LNCAP (cell line): ENCODE data around the gene MSMB.

Experiments used
- TF ChIP-seq, protein P1 (sequence below): fragments of 450-650 bp; IDR thresholded peaks from 2 replicates; pipeline ENCODE4 v1.5.1; 2017; ENCODE audit warnings: mild to moderate bottlenecking

The MSMB gene

DNA sequence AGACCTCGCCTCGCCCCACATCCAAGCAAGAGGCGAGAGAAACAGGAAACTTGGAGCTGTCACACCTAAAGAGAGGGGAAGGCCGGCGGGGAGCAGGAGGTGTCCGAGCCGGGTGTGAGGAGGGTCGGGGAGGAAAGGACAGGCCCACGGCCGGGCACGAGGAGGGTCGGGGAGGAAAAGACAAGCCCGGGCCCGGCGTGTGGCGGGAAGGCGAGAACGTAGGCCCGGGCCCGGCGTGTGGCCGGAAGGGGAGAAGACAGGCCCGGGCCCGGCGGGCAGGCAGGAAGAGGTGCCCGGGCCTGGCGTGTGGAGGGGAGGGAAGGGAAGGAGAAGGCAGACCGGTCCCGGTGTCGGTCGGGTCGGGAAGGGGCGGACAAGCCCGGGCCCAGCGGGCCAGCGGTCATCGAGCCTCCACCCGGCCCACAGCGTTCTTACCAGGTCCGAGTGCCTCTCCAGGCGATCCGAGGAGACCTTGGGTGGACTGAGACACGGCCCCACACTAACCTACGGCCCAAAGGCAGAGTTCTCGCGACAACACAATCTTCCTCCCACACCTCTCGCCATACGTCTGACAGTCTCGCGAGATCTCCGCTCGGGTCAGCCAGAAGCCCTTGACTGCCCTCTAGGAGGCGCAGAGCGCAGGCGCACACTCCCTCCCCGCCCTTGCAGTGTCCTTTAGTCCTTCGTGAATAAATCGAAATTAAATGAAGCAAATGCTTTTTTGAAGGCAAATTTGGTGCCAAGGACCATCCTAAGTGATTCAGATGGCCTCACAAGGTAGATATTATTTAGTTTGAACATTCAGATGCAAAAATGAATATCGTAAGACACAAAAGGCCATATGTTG lies 15.8 kb downstream of the MSMB start, which contains the start of gene NCOA4:
Gene NCOA4, minus strand, starts transcription at position 533 of the 847 bp plus-strand sequence. CDS start 13,943 bp downstream, outside the sequence.
- TF ChIP-seq, protein P1, sequence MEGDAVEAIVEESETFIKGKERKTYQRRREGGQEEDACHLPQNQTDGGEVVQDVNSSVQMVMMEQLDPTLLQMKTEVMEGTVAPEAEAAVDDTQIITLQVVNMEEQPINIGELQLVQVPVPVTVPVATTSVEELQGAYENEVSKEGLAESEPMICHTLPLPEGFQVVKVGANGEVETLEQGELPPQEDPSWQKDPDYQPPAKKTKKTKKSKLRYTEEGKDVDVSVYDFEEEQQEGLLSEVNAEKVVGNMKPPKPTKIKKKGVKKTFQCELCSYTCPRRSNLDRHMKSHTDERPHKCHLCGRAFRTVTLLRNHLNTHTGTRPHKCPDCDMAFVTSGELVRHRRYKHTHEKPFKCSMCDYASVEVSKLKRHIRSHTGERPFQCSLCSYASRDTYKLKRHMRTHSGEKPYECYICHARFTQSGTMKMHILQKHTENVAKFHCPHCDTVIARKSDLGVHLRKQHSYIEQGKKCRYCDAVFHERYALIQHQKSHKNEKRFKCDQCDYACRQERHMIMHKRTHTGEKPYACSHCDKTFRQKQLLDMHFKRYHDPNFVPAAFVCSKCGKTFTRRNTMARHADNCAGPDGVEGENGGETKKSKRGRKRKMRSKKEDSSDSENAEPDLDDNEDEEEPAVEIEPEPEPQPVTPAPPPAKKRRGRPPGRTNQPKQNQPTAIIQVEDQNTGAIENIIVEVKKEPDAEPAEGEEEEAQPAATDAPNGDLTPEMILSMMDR: peak; percentile 71

DNA sequence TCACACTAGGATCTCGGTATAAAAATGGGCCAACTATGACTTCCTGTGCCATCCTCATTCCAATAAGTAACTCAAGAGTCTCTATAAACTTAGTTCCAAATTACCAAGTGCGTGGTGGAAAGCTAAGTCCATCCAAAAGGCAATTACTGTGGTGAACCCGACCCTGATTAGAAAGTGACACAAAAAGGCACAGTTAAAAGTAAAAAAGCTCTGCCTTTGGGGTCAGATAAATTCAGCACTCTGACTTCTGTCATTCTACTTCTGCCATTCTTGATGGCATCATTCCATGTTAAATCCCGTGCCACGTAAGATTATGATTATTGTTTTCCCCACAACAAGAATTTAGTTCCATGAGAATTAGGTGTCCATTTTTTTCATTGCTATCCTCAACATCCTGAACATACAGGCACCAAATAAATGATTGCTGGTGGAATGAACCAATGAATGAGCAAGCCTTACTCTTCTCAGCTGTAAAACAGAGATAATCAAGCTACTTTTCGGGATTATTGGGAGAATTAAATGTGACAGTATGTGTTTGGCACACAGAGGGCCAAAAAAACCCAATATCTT lies 16.5 kb downstream of the MSMB start:
- TF ChIP-seq, protein P1: no peak

DNA sequence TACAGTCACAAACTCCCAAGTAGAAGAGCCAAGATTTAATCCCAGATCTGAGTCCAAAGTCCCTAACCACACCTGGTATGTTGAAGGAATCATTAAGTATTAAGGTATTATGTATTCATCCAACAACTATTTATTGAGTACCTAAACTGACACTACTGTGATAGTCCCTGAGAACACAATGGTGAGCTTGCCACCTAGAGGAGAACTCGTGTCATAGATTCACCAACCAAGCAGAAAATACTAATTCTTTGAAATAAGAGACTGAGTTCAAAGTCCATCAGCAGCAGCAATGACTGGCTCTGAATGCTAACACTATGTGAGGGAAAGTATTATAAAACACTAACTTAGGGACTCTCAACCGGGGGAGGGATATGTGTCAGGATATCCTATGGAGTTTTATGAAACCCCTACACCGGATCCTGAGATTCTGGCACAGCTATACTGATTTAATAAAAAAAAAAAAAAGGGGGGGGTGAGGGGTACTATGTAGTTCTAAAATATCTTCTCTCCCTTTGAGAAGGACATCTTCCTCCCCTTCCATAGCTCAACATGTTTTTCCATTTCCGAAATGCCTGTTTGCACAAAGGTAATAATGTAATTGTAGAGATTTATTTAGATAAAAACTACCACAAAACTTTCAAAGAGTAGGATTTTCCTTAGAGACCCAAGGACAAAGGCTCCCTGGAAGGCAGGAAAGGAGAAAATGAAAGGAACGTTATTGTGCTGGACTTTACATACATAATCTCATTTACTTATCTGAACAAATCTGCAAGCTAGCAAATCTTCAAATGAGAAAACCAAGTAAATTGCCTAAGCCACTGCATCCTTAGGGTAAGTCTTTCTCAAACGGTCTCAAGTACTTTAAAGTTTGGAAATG lies 17.2 kb downstream of the MSMB start:
- TF ChIP-seq, protein P1: peak; percentile 74

DNA sequence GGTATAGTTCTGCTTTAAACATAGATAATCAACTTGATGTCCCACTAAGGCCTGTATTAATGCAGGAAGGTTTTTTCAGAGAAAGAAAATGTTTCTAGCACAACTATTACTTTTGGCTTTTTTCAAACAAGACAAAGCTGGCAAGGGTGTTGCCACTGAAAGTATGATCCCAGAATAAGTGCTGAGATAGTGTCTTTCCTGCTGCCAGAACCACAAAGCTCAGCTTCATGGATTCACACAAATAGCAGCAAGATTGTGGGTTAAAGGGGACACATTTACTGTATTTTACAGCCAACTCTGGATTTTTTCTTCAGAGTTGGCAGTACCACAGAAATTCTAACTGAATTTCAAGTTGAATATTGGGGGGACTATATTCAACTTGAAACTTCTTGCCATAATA lies 20.0 kb downstream of the MSMB start:
- TF ChIP-seq, protein P1: no peak

DNA sequence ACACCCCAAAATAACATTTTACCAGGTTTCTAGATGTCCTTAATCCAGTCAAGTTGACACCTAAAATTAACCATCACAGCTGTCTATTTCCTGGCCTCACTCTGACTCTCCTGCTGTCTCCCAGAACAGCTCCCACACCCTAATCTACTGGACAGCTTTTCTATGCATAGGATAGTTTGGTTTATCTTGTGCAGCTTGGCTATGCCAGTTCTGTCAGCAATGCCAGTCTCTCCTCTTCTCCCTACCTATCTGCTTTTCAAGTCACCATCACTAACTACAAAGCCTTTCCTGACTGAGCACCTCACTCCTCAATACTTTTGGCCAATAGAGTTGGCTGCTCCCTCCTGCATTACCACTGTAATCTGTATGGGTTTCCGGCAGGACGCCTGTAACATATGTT lies 20.7 kb downstream of the MSMB start:
- TF ChIP-seq, protein P1: no peak

DNA sequence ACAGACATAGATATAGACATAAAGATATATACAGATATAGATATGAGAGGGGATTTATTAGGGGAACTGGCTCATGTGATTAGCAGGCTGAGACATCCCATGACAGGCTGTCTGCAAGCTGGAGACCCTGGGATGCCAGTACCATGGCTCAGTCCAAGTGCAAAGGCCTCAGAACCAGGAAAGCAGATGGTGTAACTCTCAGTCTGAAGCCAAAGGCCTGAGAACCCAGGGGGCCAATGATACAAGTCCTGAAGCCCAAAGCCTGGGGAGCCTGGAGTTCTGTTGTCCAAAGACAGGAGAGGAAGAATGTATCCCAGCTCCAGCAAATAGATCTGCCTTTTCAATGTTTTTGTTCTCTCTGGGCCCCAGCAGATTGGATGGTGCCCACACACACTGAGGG lies 21.1 kb downstream of the MSMB start:
- TF ChIP-seq, protein P1: no peak

DNA sequence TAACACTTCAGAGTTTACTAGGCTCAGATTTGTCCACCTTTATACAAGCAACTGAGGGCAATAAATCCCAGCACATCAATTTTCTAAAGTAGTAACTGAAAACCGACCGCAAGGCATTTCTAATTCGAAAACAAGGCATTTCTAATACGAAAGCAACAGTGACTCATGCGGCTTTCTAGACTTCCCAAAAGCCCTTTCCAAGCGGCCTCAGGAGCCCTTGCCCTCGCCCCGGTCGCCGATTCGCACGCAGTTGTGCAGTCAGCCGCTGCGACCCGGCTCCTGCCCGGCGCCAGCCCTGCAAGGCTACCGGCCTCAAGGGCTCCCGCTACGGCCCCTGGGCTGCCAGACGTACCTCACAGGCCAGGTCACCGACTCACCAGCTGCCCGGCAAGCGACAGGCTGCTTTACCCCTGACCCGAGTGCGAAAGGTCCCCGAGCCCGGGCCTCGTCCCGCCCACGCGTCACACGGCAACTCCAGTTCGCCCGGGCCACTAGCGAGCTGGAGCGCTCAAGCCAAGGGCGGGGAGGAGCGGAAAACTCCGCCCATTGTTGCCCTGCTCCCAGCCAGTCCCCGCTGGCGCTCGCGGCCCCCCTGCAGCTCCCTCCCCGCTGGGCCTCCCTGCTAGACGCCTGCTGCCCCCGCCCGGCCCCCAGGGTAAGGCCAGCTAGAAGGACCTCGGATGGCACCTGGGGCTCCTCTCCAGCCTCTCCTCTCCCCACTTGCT lies 22.9 kb downstream of the MSMB start:
- TF ChIP-seq, protein P1: no peak
